Epithelial cell of proximal tubule (primary cell): Measurements from ENCODE around the gene SRGAP2C. TPM values are rescaled to one million over a fixed set of nuclear protein-coding genes. Genes with fewer than 3 reads are reported as not detected.
"Not testable (repeated sequence)": the region's sequence is repeated elsewhere in the genome, so short reads cannot be mapped to it uniquely, and the experiment has no call there.

Source experiments
- DNase-seq: peaks from one replicate; pipeline ENCODE4 v3.0.0-alpha.2; 2011; ENCODE audit warnings: low read depth
- H3K4me3 ChIP-seq: 2 replicates; pipeline ENCODE4 v1.5.1; 2011; ENCODE audit warnings: low read depth, mild to moderate bottlenecking, low read length
- CTCF ChIP-seq: conservative IDR thresholded peaks from 2 replicates; pipeline ENCODE4 v1.5.1; 2012; ENCODE audit warnings: low read depth, mild to moderate bottlenecking, low read length
- total RNA-seq: library from RNA; depleted of rRNA; stranded (reverse); fragments of >200 nt; gene quantifications from 2 replicates; pipeline ENCODE4 v1.2.3, GENCODE V29; 2015

The SRGAP2C gene
- total RNA-seq, 1 donor from 2014 or later: 11.6 TPM

GRCh38 chr1:121392130-121392529, 207.4 kb downstream of the SRGAP2C start:
- DNase-seq, H3K4me3 ChIP-seq: not testable (repeated sequence)

DNA sequence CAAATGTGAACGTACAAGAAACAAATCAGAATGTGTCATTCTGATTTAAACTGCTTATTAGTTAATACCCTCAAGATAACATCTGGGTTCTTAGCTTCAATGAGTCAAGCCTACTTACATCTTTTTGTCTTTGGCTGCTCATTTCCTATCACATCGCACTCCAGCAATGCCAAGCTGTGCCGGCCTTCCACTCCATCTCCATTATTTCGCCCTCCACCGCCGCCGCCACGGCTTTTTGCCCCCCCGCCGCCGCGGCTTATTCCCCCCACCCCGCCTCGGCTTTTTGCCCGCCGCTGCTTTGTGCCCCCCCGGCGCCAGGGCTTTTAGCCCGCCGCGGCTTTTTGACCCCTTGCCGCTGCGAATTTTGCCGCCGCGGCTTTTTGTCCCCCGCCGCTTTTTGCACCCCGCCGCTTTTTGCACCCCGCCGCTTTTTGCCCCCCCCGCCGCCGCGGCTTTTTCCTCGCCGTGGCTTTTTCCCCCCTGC, 211.0 kb downstream of the SRGAP2C start:
- peak overlapping the region; percentile 61 for H3K4me3 ChIP-seq
- DNase-seq: not testable (repeated sequence)

- DNase-seq: not testable (repeated sequence)
- peak overlapping the region; percentile 61 for H3K4me3 ChIP-seq
Observed at GRCh38 chr1:121396335-121397081, 211.7 kb downstream of the SRGAP2C start.

DNA sequence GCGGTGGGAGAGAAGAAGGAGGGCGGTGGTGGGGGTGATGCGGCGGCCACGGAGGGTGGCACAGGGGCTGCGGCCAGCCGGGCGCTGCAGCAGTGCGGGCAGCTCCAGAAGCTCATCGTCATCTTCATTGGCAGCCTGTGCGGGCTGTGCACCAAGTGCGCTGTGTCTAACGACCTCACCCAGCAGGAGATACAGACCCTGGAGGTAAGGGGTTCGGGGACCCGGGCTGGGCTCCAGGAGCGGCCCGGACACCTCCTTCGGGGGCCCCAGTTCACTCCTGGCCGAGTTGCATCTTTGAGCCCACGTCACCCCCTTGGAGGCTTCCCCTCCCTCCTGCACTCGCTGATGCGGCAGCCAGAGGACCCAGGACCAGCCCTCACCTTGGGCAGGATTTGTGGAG, 212.3 kb downstream of the SRGAP2C start:
- H3K4me3 ChIP-seq: peak overlapping the region; percentile 61
- DNase-seq: not testable (repeated sequence)

DNA sequence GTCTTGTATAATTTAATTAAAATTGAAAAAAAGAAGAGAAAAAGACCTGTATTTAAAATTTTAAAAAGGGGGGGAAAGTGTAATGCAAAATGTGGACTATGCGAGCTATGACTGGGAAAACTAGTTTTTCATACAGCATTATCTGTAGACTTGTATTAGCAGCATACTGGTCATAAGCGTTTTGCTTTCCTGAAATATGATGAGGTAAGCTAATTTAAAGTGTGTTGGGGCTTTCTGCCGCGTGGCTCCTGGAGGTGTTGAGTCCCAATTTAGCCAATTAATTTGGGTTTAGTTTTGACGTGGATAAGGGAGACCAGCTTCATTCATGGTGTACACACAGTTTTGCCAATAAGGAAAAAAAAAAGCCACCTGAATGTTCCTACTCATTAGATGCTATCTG, 214.4 kb downstream of the SRGAP2C start:
- not testable (repeated sequence) for H3K4me3 ChIP-seq, DNase-seq

DNA sequence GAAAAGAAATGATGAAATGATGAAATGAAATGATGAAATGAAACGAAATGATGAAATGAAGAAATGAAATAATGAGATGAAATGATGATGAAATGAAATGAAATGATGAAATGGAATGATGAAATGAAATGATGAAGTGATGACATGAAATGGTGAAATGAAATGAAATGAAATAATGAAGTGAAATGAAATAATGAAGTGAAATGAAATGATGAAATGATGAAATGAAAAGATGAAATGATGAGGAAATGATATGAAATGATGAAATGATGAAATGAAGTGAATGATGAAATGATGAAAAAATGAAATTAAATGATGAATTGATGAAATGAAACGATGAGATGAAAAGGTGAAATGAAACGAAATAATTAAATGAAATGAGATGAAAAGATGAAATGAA, 215.3 kb downstream of the SRGAP2C start:
- H3K4me3 ChIP-seq, DNase-seq: not testable (repeated sequence)

DNA sequence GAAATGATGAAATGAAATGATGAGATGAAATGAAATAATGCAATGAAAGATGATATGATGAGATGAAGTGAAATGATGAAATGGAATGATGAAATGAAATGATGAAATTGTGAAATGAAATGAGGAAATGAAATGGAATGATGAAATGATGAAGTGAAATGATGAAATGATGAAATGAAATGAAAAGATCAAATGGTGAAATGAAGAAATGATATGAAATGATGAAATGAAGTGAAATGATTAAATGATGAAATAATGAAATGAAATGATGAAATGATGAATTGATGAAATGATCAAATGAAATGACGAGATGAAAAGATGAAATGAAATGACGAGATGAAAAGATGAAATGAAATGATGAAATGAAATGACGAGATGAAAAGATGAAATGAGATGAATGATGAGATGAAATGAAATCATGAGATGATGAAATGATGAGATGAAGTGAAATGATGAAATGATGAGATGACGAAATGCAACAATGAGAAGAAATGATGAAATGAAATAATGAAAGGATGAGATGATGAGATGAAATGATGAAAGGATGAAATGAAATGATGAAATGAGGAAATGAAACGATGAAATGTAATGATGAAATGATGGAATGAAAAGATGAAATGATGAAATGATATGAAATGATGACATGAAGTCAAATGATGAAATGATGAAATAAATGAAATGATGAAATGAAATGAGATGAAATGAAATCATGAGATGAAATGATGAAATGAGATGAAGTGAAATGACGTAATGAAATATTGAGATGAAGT, 216.0 kb downstream of the SRGAP2C start:
- not testable (repeated sequence) for H3K4me3 ChIP-seq, DNase-seq

GRCh38 chr1:121401375-121401955, 216.7 kb downstream of the SRGAP2C start:
- DNase-seq, H3K4me3 ChIP-seq: not testable (repeated sequence)

DNA sequence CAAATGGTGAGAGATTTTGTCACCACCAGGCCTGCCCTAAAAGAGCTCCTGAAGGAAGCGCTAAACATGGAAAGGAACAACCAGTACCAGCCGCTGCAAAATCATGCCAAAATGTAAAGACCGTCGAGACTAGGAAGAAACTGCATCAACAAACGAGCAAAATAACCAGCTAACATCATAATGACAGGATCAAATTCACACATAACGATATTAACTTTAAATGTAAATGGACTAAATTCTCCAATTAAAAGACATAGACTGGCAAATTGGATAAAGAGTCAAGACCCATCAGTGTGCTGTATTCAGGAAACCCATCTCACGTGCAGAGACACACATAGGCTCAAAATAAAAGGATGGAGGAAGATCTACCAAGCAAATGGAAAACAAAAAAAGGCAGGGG, 218.5 kb downstream of the SRGAP2C start:
- not testable (repeated sequence) for H3K4me3 ChIP-seq, DNase-seq

DNA sequence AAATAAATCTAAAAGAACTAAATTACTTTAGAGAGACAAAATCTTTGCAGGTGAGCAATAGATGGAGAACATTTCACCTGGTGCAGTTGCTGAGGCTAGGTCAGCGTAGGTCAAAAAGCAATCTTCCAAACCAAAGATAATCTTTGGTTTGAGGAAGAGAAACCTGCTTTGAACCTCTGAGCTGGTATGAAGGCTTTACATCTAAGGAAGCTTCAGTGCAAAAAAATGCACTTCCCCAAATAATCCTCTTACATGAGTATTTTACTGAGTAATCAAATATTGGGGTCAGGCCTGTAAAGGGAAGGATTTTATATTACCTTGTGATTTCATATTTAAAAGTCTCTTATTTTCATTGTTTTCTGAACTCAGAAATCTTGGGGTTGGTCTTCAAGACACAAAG, 223.6 kb downstream of the SRGAP2C start:
- DNase-seq: no peak
- no peak overlapping the region for H3K4me3 ChIP-seq
- no peak for TF ChIP-seq CTCF

DNA sequence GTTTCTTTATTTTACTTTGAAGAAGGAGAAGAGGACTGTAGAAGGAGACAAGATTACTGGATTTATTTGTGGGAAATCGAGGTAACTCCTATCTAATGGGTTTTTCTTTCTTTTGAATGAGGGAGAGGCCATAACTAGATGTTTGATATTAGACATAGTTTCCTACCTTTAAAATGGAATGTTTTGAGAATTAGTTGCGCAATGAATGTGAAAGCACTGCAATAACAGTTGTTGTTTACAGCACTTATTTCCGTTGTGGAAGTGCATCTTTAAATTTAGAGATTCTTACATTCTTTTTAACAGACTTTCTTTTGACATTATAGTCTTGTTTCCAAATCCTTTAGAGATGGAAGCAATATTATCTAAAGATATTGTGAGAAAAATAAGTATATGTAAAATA, 229.0 kb downstream of the SRGAP2C start:
- no peak for DNase-seq
- H3K4me3 ChIP-seq: no peak overlapping the region
- no peak for TF ChIP-seq CTCF

DNA sequence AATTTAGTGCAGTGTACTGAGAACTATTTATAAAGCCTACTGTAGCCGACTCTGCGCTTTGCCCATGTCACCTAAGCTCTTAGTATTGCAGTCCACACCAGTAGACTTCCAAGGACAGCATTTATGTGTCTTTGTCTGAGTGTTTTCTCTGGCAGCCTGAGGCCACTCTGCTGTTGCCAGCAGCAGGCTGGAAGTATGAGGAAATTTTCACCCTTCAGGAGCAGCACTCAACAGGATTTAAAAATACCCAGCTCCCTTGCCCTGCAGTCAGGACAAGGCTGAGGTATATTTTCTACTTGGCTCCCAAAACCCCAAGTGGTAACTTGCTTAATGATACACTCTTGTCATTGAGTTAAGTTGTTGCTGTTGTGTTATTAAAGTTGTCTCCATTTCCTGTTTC, 230.1 kb downstream of the SRGAP2C start:
- no peak overlapping the region for H3K4me3 ChIP-seq
- no peak for DNase-seq
- TF ChIP-seq CTCF: no peak
